GM11168 (cell line): ENCODE results near the gene ULK1.
"Not testable (repeated sequence)": the region's sequence is repeated elsewhere in the genome, so short reads cannot be mapped to it uniquely, and the experiment has no call there.

ENCODE experiments used
- in situ Hi-C: fragments of 300-500 bp; cut with MboI; formaldehyde crosslinking; loops from one replicate; pipeline ENCODE4 v1.12.0; 2022; ENCODE audit warnings: low sequenced_read_pairs; ENCODE audit not compliant: unreplicated experiment

Gene ULK1

GRCh38 chr12:131960590-131961325, 66.3 kb downstream of the ULK1 start:
- in situ Hi-C loops: not testable (repeated sequence)

GRCh38 chr12:131961328-131961727, 66.9 kb downstream of the ULK1 start:
- in situ Hi-C loops: not testable (repeated sequence)

- in situ Hi-C loops: no loop called here
These were observed 67.6 kb downstream of the ULK1 start for GRCh38 chr12:131962069-131962468.

GRCh38 chr12:131963381-131963780, 69.0 kb downstream of the ULK1 start:
- in situ Hi-C loops: no loop called here

- in situ Hi-C loops: no loop called here
These were observed 70.7 kb downstream of the ULK1 start for GRCh38 chr12:131965073-131965472.

GRCh38 chr12:131971226-131971625, 76.8 kb downstream of the ULK1 start:
- in situ Hi-C loops: no loop called here
